ENCODE measurements around the gene RIMS4.
"Not testable (repeated sequence)": the region's sequence is repeated elsewhere in the genome, so short reads cannot be mapped to it uniquely, and the experiment has no call there.

The RIMS4 gene

DNA sequence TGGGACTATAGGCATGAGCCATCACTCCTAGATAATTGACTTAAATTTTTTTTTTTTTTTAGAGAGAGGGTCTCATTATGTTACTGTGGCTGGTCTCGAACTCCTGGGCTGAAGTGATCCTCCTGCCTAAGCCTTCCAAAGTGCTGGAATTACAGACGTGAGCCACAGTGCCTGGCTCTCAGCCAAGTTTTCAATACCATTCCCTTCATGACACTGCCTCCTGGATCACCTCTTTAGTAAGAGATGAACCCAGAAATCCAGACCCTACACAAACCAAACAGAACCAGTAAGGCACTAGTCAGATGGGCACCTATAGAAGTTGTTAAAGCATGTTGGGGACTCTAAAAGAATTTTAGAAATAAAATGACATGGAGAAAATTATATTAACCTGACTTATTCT lies 18.3 kb upstream of the RIMS4 start:
- Histone ChIP-seq H2AFZ (ENCODE audit: low read length) (no peak overlapping the region), H3K9me3 (replicated peaks; ENCODE audit: insufficient read depth, low read length) (no peaks in the 10 kb centered on the region), H3K4me2 (ENCODE audit: low read depth, low read length) (no peak overlapping the region), H3K27me3 (replicated peaks; ENCODE audit: insufficient read depth, low read length) (peaks cover 3% of the 10 kb centered on the region; the same call in 1 of the 2 replicates), H3K9ac (ENCODE audit: low read length) (no peak overlapping the region), H3K79me2 (ENCODE audit: low read length) (no peaks in the 10 kb centered on the region), H3K36me3 (replicated peaks; ENCODE audit: insufficient read depth, low read length) (no peaks in the 10 kb centered on the region), H4K20me1 (ENCODE audit: insufficient read depth, low read length) (no peaks in the 10 kb centered on the region), H3K4me3 (ENCODE audit: low read length) (no peak overlapping the region), H3K9me2 (replicated peaks; ENCODE audit: insufficient read depth, low read length) (no peaks in the 10 kb centered on the region), H3F3A (ENCODE audit: insufficient read depth, low read length) (no peaks in the 10 kb centered on the region), H3K27ac (ENCODE audit: low read length) (no peak overlapping the region), H3K4me1 (ENCODE audit: low read length) (no peaks in the 10 kb centered on the region)
- DNase-seq, result no peak
- TF ChIP-seq, protein P1, sequence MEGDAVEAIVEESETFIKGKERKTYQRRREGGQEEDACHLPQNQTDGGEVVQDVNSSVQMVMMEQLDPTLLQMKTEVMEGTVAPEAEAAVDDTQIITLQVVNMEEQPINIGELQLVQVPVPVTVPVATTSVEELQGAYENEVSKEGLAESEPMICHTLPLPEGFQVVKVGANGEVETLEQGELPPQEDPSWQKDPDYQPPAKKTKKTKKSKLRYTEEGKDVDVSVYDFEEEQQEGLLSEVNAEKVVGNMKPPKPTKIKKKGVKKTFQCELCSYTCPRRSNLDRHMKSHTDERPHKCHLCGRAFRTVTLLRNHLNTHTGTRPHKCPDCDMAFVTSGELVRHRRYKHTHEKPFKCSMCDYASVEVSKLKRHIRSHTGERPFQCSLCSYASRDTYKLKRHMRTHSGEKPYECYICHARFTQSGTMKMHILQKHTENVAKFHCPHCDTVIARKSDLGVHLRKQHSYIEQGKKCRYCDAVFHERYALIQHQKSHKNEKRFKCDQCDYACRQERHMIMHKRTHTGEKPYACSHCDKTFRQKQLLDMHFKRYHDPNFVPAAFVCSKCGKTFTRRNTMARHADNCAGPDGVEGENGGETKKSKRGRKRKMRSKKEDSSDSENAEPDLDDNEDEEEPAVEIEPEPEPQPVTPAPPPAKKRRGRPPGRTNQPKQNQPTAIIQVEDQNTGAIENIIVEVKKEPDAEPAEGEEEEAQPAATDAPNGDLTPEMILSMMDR (IDR thresholded peaks at IDR 0.05; ENCODE audit: low read length), result no peak
- TF ChIP-seq EZH2 (optimal IDR thresholded peaks at IDR 0.05; ENCODE audit: low read depth, low read length) (no peak), EZH2phosphoT487 (IDR thresholded peaks at IDR 0.05; ENCODE audit: low read length) (no peak)

DNA sequence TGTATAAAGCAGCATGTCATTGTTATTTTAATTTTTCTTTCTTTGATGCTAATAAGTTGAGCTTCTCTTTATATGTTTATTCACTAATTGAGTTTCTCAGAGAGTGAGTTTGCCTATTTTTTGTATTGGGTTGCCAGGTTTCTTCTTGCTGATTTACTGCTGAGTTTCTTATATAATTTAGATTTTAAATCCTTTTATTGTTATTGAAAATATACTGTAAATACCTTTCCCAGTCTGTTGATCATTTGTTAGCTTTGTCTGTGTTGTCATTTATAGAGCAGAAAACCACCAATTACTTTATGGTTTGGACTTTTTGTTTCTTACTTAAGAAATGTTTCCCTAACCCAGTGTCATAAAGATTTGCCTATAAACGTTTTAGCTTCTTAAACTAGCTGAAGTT lies 17.1 kb upstream of the RIMS4 start:
- Histone ChIP-seq H3K36me3 (replicated peaks; ENCODE audit: insufficient read depth, low read length) (no peaks in the 10 kb centered on the region), H3K4me2 (ENCODE audit: low read depth, low read length) (no peak overlapping the region), H3K27me3 (replicated peaks; ENCODE audit: insufficient read depth, low read length) (no peaks in the 10 kb centered on the region; the same call in 1 of the 2 replicates), H3K4me3 (ENCODE audit: low read length) (no peak overlapping the region), H3K9me2 (replicated peaks; ENCODE audit: insufficient read depth, low read length) (no peaks in the 10 kb centered on the region), H3K9ac (ENCODE audit: low read length) (no peak overlapping the region), H4K20me1 (ENCODE audit: insufficient read depth, low read length) (no peaks in the 10 kb centered on the region), H3F3A (ENCODE audit: insufficient read depth, low read length) (no peaks in the 10 kb centered on the region), H3K27ac (ENCODE audit: low read length) (no peak overlapping the region), H3K79me2 (ENCODE audit: low read length) (no peaks in the 10 kb centered on the region), H2AFZ (ENCODE audit: low read length) (no peak overlapping the region), H3K4me1 (ENCODE audit: low read length) (no peaks in the 10 kb centered on the region), H3K9me3 (replicated peaks; ENCODE audit: insufficient read depth, low read length) (no peaks in the 10 kb centered on the region)
- TF ChIP-seq EZH2 (optimal IDR thresholded peaks at IDR 0.05; ENCODE audit: low read depth, low read length), result no peak
- TF ChIP-seq EZH2phosphoT487 (IDR thresholded peaks at IDR 0.05; ENCODE audit: low read length), result no peak
- TF ChIP-seq, protein P1 (IDR thresholded peaks at IDR 0.05; ENCODE audit: low read length), result no peak
- DNase-seq, result no peak

DNA sequence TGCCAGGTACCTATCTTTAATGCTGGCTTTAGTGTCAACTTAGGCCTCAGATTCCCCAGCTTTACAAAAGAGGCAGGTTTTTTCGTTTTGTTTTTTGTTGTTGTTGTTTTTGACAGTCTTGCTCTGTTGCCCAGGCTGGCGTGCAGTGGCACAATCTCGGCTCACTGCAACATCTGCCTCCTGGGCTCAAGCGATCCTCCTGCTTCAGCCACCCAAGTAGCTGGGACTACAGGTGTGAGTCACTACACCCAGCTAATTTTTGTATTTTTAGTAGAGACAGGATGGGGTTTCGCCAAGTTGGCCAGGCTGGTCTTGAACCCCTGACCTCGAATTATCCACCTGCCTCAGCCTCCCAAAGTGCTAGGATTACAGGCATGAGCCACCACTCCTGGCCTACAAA lies 11.2 kb upstream of the RIMS4 start:
- H3K9me2 ChIP-seq (replicated peaks; ENCODE audit: insufficient read depth, low read length); H3K27ac ChIP-seq (ENCODE audit: low read length); H4K20me1 ChIP-seq (ENCODE audit: insufficient read depth, low read length); H3K27me3 ChIP-seq (replicated peaks; ENCODE audit: insufficient read depth, low read length); H3K9ac ChIP-seq (ENCODE audit: low read length); H3K4me3 ChIP-seq (ENCODE audit: low read length); H3F3A ChIP-seq (ENCODE audit: insufficient read depth, low read length); H3K79me2 ChIP-seq (ENCODE audit: low read length); H2AFZ ChIP-seq (ENCODE audit: low read length); H3K9me3 ChIP-seq (replicated peaks; ENCODE audit: insufficient read depth, low read length); DNase-seq; H3K4me1 ChIP-seq (ENCODE audit: low read length); H3K36me3 ChIP-seq (replicated peaks; ENCODE audit: insufficient read depth, low read length); H3K4me2 ChIP-seq (ENCODE audit: low read depth, low read length): not testable (repeated sequence)

DNA sequence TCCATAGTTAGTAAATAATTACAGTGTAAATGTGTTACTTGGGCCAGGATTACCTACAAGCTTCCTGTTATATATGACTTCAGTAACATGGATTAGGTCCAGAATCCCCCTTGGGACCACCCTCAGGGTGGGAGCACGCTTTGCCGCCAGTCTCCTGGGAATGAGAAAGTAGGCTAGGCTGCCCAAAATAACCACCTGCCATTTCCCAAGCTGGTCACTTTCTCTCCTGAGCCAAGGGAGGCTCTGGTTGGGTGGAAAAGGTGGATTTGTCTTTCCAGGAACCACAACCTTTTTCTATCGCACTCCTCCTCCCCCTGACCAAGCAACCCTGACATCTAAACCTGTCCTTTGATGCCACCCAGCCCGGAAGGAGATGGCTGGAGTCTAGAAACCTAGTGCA lies 9.6 kb upstream of the RIMS4 start:
- H3K9ac ChIP-seq (ENCODE audit: low read length), result no peak overlapping the region
- H3K36me3 ChIP-seq (replicated peaks; ENCODE audit: insufficient read depth, low read length), result no peaks in the 10 kb centered on the region
- no peaks in the 10 kb centered on the region for H3K9me2 ChIP-seq (replicated peaks; ENCODE audit: insufficient read depth, low read length)
- no peaks in the 10 kb centered on the region for H3K4me1 ChIP-seq (ENCODE audit: low read length)
- H4K20me1 ChIP-seq (ENCODE audit: insufficient read depth, low read length), result no peaks in the 10 kb centered on the region
- H3F3A ChIP-seq (ENCODE audit: insufficient read depth, low read length), result no peaks in the 10 kb centered on the region
- H3K9me3 ChIP-seq (replicated peaks; ENCODE audit: insufficient read depth, low read length), result no peaks in the 10 kb centered on the region
- no peak for DNase-seq
- no peak overlapping the region for H3K4me2 ChIP-seq (ENCODE audit: low read depth, low read length)
- TF ChIP-seq, protein P1 (IDR thresholded peaks at IDR 0.05; ENCODE audit: low read length), result no peak
- TF ChIP-seq EZH2phosphoT487 (IDR thresholded peaks at IDR 0.05; ENCODE audit: low read length) (no peak), EZH2 (optimal IDR thresholded peaks at IDR 0.05; ENCODE audit: low read depth, low read length) (no peak)
- H2AFZ ChIP-seq (ENCODE audit: low read length), result no peak overlapping the region
- no peaks in the 10 kb centered on the region for H3K27me3 ChIP-seq (replicated peaks; ENCODE audit: insufficient read depth, low read length)
- H3K27ac ChIP-seq (ENCODE audit: low read length), result no peak overlapping the region
- no peaks in the 10 kb centered on the region for H3K79me2 ChIP-seq (ENCODE audit: low read length)
- H3K4me3 ChIP-seq (ENCODE audit: low read length), result no peak overlapping the region

Measured in MM.1S (cell line).